ENCODE data around the gene NISCH. TPM values are rescaled to one million over a fixed set of nuclear protein-coding genes. Genes with fewer than 3 reads are reported as not detected.
A peak's percentile ranks its signal among the peaks of the same experiment; 100 is the strongest.

NISCH gene
- total RNA-seq, 1 experiment from 2014 or later, result 51.1 TPM

GRCh38 chr3:52450489-52451236, 4.7 kb upstream of the NISCH start:
- no peak for DNase-seq
- H3K4me3 ChIP-seq (ENCODE audit: insufficient read depth, low read depth, low read length), result no peak overlapping the region
- H3K36me3 ChIP-seq (replicated peaks; ENCODE audit: control insufficient read depth, insufficient read depth, low read length), result no peaks in the 10 kb centered on the region

GRCh38 chr3:52451237-52452083, 3.9 kb upstream of the NISCH start:
- DNase-seq, result peak; percentile 80
- Histone ChIP-seq H3K27me3 (ENCODE audit: control insufficient read depth, insufficient read depth, low read length) (0 out of 2 replicates have a peak, but pooled peaks cover 2% of the 10 kb centered on the region), H3K36me3 (replicated peaks; ENCODE audit: control insufficient read depth, insufficient read depth, low read length) (no peaks in the 10 kb centered on the region), H3K4me3 (ENCODE audit: insufficient read depth, low read depth, low read length) (no peak overlapping the region)

More at GRCh38 chr3:52450489-52451236, 4.7 kb upstream of the NISCH start:
- H3K27me3 ChIP-seq (ENCODE audit: control insufficient read depth, insufficient read depth, low read length), result 0 out of 2 replicates have a peak, but pooled peaks cover 3% of the 10 kb centered on the region

- Histone ChIP-seq H3K27me3 (ENCODE audit: control insufficient read depth, insufficient read depth, low read length) (no peaks in the 10 kb centered on the region), H3K36me3 (replicated peaks; ENCODE audit: control insufficient read depth, insufficient read depth, low read length) (no peaks in the 10 kb centered on the region), H3K4me3 (ENCODE audit: insufficient read depth, low read depth, low read length) (no peak overlapping the region)
- DNase-seq, result no peak
Measured at GRCh38 chr3:52452126-52452525, 3.3 kb upstream of the NISCH start.

GRCh38 chr3:52452570-52453221, 2.7 kb upstream of the NISCH start:
- Histone ChIP-seq H3K36me3 (replicated peaks; ENCODE audit: control insufficient read depth, insufficient read depth, low read length) (peaks cover 4% of the 10 kb centered on the region; the same call in 1 of the 2 replicates), H3K27me3 (ENCODE audit: control insufficient read depth, insufficient read depth, low read length) (no peaks in the 10 kb centered on the region), H3K4me3 (ENCODE audit: insufficient read depth, low read depth, low read length) (no peak overlapping the region)
- no peak for DNase-seq

GRCh38 chr3:52453496-52454249, 1.7 kb upstream of the NISCH start, which contains the start of gene TNNC1:
TNNC1 (minus strand) TSS chr3:52454041; CDS start chr3:52454015, 26 bp downstream.
- DNase-seq, result peak; percentile 89
- H3K36me3 ChIP-seq (replicated peaks; ENCODE audit: control insufficient read depth, insufficient read depth, low read length), result peaks cover 12% of the 10 kb centered on the region
- no peak within 1 kb of the TSS for H3K4me3 ChIP-seq (ENCODE audit: insufficient read depth, low read depth, low read length)
- H3K27me3 ChIP-seq (ENCODE audit: control insufficient read depth, insufficient read depth, low read length), result no peaks in the 10 kb centered on the region

GRCh38 chr3:52454250-52454937, 1.0 kb upstream of the NISCH start:
- Histone ChIP-seq H3K27me3 (ENCODE audit: control insufficient read depth, insufficient read depth, low read length) (no peaks in the 10 kb centered on the region), H3K4me3 (ENCODE audit: insufficient read depth, low read depth, low read length) (no peak overlapping the region), H3K36me3 (replicated peaks; ENCODE audit: control insufficient read depth, insufficient read depth, low read length) (peaks cover 19% of the 10 kb centered on the region)
- DNase-seq, result peak; percentile 64

- peak overlapping the region; percentile 39 for H3K4me3 ChIP-seq (ENCODE audit: insufficient read depth, low read depth, low read length)
- H3K27me3 ChIP-seq (ENCODE audit: control insufficient read depth, insufficient read depth, low read length), result no peaks in the 10 kb centered on the region
- no peak for DNase-seq
- H3K36me3 ChIP-seq (replicated peaks; ENCODE audit: control insufficient read depth, insufficient read depth, low read length), result peaks cover 19% of the 10 kb centered on the region
Measured at GRCh38 chr3:52454938-52455282, 494 bp upstream of the NISCH start.

GRCh38 chr3:52456169-52456799, 880 bp downstream of the NISCH start:
- H3K27me3 ChIP-seq (ENCODE audit: control insufficient read depth, insufficient read depth, low read length), result no peaks in the 10 kb centered on the region
- peaks cover 24% of the 10 kb centered on the region for H3K36me3 ChIP-seq (replicated peaks; ENCODE audit: control insufficient read depth, insufficient read depth, low read length)
- DNase-seq, result peak; percentile 83
- peak overlapping the region; percentile 83 for H3K4me3 ChIP-seq (ENCODE audit: insufficient read depth, low read depth, low read length)

GRCh38 chr3:52456800-52457183, 1.4 kb downstream of the NISCH start:
- no peaks in the 10 kb centered on the region for H3K27me3 ChIP-seq (ENCODE audit: control insufficient read depth, insufficient read depth, low read length)
- no peak for DNase-seq
- H3K4me3 ChIP-seq (ENCODE audit: insufficient read depth, low read depth, low read length), result peak overlapping the region; percentile 83
- peaks cover 24% of the 10 kb centered on the region for H3K36me3 ChIP-seq (replicated peaks; ENCODE audit: control insufficient read depth, insufficient read depth, low read length)

GRCh38 chr3:52458031-52458760, 2.8 kb downstream of the NISCH start:
- DNase-seq, result no peak
- Histone ChIP-seq H3K4me3 (ENCODE audit: insufficient read depth, low read depth, low read length) (no peak overlapping the region), H3K36me3 (replicated peaks; ENCODE audit: control insufficient read depth, insufficient read depth, low read length) (peaks cover 24% of the 10 kb centered on the region), H3K27me3 (ENCODE audit: control insufficient read depth, insufficient read depth, low read length) (no peaks in the 10 kb centered on the region)

- Histone ChIP-seq H3K36me3 (replicated peaks; ENCODE audit: control insufficient read depth, insufficient read depth, low read length) (peaks cover 24% of the 10 kb centered on the region), H3K4me3 (ENCODE audit: insufficient read depth, low read depth, low read length) (no peak overlapping the region), H3K27me3 (ENCODE audit: control insufficient read depth, insufficient read depth, low read length) (no peaks in the 10 kb centered on the region)
- DNase-seq, result no peak
Measured at GRCh38 chr3:52458770-52459545, 3.6 kb downstream of the NISCH start.

- Histone ChIP-seq H3K27me3 (ENCODE audit: control insufficient read depth, insufficient read depth, low read length) (no peaks in the 10 kb centered on the region), H3K36me3 (replicated peaks; ENCODE audit: control insufficient read depth, insufficient read depth, low read length) (peaks cover 27% of the 10 kb centered on the region), H3K4me3 (ENCODE audit: insufficient read depth, low read depth, low read length) (no peak overlapping the region)
- DNase-seq, result no peak
Measured at GRCh38 chr3:52461874-52462273, 6.5 kb downstream of the NISCH start.
